Measurements from ENCODE around the gene PEAK3.
"Not testable (repeated sequence)": the region's sequence is repeated elsewhere in the genome, so short reads cannot be mapped to it uniquely, and the experiment has no call there.

Gene PEAK3

DNA sequence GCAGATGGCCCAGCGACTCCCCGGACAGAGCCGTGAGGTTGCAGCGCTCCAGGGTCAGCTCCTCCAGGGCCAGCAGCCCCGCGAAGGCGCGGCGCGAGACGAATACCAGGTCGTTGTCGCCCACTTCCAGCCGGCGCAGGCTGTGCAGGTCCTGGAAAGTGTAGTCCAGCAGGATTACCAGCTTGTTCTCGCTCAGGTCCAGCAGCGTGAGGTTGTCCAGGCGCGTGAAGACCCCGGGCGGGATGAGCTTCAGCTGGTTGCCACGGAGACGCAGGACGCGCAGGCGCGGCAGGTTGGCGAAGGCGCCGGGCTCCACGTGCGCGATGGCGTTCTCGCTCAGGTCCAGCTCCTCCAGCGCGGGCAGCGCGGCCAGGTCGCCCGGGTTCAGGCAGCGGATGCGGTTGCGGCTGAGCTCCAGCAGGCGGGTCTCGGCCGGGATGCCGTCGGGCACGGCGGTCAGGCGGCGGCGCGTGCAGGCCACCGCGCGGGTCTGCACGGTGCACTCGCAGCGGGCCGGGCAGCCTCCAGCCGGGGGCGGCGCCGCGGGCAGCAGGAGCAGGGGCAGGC is 9.3 kb upstream of the PEAK3 start:
- no peak for DNase-seq (ENCODE audit: low read depth in 1 of 2, low spot score in 1 of 2)
- TF ChIP-seq JUND (IDR thresholded peaks at IDR 0.05; ENCODE audit: low read depth) = no peak
- in situ Hi-C loops (cut with HindIII; ENCODE audit: low pct_unique_long_range_greater_than_20kb, low sequenced_read_pairs) = no loop called here

DNA sequence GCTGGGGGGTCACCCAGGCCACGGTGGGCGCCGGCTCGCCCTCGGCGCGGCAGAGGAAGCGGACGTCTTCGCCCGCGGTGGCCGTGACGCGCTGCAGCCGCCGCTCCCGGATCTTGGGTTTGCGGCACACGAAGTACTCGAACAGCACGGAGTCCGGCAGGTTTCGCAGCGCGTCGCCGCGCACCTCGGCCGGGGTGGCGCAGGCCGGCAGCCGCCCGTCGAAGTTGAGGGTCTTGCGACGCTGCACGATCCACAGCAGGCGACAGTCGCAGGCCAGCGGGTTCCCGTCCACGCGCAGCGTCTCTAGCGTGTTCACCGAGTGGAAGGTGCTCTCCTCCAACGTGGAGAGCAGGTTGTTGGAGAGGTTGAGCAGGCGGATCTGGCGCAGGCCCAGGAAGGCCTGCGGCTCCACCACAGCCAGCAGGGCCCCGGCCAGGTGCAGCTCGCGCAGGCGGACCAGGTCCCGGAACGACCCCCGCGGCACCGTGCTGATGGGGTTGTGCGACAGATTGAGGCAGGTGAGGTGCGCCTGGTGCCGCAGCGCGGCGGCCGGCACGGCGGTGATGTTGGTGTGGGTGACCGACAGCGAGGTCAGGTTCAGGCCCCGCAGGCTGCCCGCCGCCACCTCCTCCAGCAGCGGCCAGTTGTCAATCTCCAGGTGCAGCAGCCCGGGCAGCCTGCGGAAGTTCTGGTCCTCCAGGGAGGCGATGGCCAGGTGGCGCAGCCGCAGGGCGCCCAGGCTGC is 8.6 kb upstream of the PEAK3 start:
- in situ Hi-C loops (cut with HindIII; ENCODE audit: low pct_unique_long_range_greater_than_20kb, low sequenced_read_pairs) = no loop called here
- TF ChIP-seq JUND (IDR thresholded peaks at IDR 0.05; ENCODE audit: low read depth) = no peak
- no peak for DNase-seq (ENCODE audit: low read depth in 1 of 2, low spot score in 1 of 2)

DNA sequence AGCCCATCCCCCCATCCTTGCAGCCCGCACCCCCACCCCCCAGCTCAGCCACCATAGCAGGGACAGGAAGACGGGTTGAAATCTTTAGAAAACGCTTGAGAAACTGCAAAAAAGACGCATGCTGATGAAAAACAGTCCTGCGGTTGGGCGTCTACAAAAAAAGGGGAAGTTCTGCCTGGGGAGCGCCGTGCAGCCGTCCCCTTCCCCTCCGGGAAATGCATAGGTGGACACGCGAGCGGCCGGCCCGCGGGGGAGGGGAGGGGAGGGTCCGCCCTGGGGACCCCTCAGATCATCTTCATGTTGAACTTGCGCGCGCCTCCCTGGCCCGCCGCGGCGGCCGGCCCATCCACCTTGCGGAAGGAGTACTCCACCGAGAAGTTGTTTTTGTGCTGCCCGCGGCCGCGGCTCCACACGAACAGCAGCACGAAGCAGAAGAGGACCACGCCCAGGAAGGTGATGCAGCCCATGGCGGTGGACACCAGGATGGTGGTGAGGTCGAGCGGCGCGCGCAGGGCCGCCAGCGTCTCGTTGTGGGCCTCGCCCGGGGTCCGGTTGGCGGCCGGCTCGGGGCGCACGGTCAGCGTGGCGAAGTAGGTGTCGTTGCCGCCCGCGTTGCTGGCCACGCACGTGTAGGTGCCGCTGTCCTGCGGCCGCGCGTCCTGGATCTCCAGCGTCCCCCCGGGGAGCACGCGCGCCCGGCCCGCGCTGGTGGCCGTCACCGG is 7.9 kb upstream of the PEAK3 start:
- DNase-seq (ENCODE audit: low read depth in 1 of 2, low spot score in 1 of 2) = no peak
- in situ Hi-C loops (cut with HindIII; ENCODE audit: low pct_unique_long_range_greater_than_20kb, low sequenced_read_pairs) = no loop called here

DNA sequence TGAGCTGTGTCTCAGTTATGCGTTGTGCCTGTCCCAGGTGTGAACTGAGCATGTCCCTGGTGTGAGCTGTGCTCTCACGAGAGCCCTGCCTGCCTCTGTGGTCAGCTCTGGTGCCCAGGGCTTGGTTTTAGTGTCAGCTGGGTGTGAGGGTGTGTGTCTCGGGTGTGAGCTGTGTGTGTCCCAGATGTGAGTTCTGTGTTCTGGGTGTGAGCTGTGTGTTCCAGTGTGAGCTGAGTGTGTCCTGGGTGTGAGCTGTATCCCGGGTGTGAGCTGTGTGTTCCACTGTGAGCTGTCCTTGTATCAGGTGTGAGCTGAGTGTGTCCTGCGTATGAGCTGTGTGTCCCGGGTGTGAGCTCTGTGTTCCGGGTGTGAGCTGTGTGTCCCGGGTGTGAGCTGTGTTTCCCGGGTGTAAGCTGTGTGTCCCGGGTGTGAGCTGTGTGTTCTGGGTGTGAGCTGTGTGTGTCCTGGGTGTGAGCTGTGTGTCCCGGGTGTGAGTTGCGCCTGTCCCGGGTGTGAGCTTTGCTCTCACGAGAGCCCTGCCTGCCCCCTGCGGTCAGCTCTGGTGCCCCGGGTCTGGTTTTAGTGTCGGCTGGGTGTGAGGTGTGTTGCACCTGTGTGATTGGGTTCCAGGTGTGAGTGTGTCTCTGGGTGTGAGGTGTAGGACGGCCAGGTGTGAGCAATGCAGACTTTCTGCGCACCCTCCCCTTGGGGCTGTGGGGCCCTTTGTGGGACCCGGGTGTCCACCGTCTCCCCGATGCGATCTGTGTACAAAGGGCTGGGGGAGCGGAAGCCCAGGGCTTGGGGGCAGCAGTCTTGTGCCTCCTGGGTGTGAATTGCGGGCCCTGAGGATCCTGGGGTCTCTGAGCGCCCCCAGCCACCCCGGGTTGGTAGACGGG is 7.1 kb upstream of the PEAK3 start:
- in situ Hi-C loops (cut with HindIII; ENCODE audit: low pct_unique_long_range_greater_than_20kb, low sequenced_read_pairs) = no loop called here
- no peak for DNase-seq (ENCODE audit: low read depth in 1 of 2, low spot score in 1 of 2)
- TF ChIP-seq JUND (IDR thresholded peaks at IDR 0.05; ENCODE audit: low read depth) = no peak

More for the DNA sequence above, 7.9 kb upstream of the PEAK3 start:
- TF ChIP-seq JUND (IDR thresholded peaks at IDR 0.05; ENCODE audit: low read depth) = no peak

DNA sequence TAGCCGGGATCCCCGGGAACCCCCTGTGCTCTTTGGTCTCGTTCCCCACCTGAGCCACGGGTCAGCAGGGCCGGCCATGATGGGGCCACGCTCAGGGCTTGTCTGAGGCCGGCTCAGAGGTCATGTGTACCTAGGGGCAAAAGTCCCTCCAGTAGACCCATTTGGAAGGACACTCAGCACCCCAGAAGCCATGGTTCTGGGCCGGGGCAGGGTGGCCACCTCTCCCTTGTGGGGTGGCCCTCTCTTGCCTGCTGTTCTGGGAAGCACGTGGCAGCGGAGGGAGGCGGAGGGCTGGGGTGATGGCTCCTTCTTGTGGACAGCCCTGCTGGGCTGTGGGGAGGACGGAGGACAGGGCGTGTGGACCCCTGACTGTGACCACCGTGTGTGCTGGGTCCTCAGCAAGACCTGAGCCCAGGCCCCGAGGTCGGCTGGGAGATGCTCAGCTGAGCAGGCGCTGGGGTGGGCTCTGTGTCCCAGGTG is 6.4 kb upstream of the PEAK3 start:
- in situ Hi-C loops (cut with HindIII; ENCODE audit: low pct_unique_long_range_greater_than_20kb, low sequenced_read_pairs) = no loop called here
- TF ChIP-seq JUND (IDR thresholded peaks at IDR 0.05; ENCODE audit: low read depth) = no peak
- no peak for DNase-seq (ENCODE audit: low read depth in 1 of 2, low spot score in 1 of 2)

DNA sequence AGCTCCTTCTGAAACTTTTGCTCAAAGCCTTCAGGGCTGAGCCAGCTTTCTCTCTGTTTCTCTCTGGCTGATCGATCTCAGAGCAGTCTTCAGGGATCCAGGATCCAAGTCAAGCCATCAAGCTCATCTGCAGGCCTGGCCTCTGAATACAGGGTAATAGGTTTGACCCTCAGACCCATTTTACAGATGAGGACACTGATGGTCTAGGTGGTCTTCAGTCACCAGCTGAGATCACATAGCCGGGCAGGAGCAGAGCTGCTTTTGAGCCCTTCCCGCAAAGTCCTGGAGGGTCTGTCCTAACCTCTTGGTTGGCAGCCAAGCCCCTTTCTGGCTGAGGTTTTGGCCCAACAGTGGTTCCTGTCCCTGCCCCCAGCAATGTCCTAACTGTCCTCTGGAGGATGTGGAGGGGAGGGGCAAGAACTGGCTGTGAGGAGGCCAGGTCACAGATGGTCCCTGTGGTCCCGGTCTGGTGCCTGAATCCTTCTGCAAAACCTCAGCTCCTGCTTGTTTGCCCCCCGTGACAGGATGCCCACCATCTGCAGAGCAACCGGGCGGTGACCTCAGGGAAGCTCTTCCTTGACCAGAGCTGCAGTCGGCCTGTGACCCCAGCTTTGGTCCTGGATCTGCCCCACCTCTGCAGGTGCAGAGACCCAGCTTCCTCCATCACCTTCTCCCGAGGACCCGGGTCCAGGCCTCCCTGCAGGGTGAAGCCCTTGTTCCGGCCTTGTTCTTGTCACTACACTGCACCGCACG is 5.8 kb upstream of the PEAK3 start:
- no peak for DNase-seq (ENCODE audit: low read depth in 1 of 2, low spot score in 1 of 2)
- no peak for TF ChIP-seq JUND (IDR thresholded peaks at IDR 0.05; ENCODE audit: low read depth)
- in situ Hi-C loops (cut with HindIII; ENCODE audit: low pct_unique_long_range_greater_than_20kb, low sequenced_read_pairs) = no loop called here

DNA sequence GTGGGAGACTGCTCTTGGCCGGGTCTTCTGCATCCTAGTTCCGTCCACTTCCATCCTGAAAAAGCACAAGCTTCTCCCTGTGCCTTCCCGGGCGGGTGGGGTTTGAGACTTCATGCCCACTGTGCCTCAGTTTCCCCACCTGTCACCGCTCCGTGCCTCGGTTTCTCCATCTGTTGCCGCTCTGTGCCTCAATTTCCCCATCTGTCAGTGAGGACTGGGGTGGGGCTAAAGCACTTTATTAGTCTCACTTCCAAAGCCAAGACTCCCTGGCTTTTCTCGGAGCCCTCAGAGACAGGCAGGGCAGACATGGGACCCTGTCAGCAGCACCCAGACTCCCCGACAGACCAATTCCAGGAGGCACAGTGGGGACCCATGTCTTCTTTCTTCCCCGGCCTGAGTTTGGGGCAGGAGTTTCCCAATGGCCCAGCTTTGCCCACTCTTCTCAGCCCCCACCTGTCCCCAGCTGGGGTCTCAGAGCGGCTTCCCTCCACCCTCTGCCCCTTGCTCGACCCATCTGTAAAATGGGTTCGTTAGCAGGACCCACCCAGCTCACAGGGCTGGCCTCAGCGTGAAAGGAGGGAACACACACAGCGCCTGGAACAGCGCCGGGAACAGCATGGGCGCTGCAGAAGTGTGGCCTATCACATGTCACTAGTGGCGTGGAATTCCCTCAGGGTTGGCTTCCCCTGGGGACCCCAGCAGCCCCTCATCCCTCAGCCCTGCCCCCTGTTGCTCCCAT is 4.6 kb upstream of the PEAK3 start:
- in situ Hi-C loops (cut with HindIII; ENCODE audit: low pct_unique_long_range_greater_than_20kb, low sequenced_read_pairs) = no loop called here
- no peak for TF ChIP-seq JUND (IDR thresholded peaks at IDR 0.05; ENCODE audit: low read depth)
- no peak for DNase-seq (ENCODE audit: low read depth in 1 of 2, low spot score in 1 of 2)

DNA sequence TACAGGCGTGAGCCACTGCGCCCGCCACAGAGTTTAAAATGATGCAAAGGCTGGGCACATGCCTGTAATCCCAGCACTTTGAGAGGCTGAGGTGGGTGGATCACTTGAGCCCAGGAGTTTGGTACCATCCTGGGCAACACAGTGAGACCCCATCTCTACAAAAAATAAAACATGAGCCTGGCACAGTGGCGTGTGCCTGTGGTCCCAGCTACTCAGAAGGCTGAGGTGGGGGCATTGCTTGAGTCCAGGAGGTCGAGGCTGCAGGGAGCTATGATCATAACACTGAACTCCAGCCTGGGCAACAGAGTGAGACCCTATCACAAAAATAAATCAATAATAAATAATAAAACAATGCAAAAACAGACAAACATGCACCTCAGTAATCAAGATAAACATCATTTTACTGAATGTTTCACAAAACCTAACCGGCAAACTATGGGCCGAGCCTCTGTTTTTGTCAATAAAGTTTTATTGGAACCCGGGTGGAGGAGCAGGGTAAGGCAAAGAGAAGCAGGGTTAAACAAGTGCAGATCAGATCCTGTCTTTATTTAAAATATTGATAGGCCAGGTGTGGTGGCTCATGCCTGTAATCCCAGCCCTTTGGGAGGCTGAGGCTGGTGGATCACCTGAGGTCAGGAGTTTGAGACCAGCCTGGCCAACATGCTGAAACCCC is 2.0 kb upstream of the PEAK3 start:
- in situ Hi-C loops (cut with HindIII; ENCODE audit: low pct_unique_long_range_greater_than_20kb, low sequenced_read_pairs) = no loop called here
- no peak for TF ChIP-seq JUND (IDR thresholded peaks at IDR 0.05; ENCODE audit: low read depth)
- DNase-seq (ENCODE audit: low read depth in 1 of 2, low spot score in 1 of 2) = no peak

DNA sequence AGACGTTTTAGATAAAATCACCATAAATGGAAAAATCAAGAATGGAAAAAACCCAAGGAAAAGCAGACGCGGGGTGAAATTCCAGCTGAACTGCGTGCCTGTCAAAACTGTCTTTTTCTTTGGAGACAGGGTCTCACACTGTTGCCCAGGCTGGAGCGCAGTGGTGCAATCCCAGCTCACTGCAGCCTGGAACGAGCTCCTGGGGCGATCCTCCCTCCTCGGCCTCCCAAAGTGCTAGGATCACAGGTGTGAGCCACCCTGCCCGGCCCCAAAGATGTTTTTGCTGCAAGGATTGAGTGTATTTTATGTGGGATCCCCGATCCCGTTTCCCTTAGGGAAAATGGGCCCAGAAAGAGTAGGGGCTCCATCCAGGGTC is 875 bp upstream of the PEAK3 start:
- DNase-seq (ENCODE audit: low read depth in 1 of 2, low spot score in 1 of 2) = no peak
- in situ Hi-C loops (cut with HindIII; ENCODE audit: low pct_unique_long_range_greater_than_20kb, low sequenced_read_pairs) = no loop called here
- TF ChIP-seq JUND (IDR thresholded peaks at IDR 0.05; ENCODE audit: low read depth) = no peak

DNA sequence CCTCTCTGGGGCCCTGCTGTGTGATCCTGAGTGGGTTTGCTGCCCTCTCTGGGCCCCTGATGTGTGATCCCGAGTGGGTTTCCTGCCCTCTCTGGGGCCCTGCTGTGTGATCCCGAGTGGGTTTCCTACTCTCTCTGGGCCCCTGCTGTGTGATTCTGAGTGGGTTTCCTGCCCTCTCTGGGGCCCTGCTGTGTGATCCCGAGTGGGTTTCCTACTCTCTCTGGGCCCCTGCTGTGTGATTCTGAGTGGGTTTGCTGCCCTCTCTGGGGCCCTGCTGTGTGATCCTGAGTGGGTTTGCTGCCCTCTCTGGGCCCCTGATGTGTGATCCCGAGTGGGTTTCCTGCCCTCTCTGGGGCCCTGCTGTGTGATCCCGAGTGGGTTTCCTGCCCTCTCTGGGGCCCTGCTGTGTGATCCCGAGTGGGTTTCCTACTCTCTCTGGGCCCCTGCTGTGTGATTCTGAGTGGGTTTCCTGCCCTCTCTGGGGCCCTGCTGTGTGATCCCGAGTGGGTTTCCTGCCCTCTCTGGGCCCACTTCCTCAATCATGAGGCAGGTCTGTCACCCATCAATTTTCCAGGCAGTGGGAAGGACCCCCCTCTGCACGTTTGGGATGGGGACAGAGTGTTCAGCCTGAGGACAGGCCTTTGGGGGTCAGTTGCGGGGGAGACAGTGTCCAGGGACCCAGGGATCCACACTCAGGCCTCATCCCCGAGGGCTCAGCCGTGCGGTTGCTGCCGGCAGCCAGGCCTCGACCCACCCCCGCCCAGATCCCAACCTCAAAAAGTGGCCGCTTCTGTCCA is 512 bp downstream of the PEAK3 start:
- DNase-seq (ENCODE audit: low read depth in 1 of 2, low spot score in 1 of 2); in situ Hi-C loops (cut with HindIII; ENCODE audit: low pct_unique_long_range_greater_than_20kb, low sequenced_read_pairs): not testable (repeated sequence)
